Retina (tissue), 1 donor: ENCODE measurements around the gene OSBPL6.
A peak's percentile ranks its signal among the peaks of the same experiment; 100 is the strongest.
"Not testable (repeated sequence)": the region's sequence is repeated elsewhere in the genome, so short reads cannot be mapped to it uniquely, and the experiment has no call there.

Experiments used
- DNase-seq: peaks from one replicate; pipeline ENCODE4 v3.0.0-alpha.2; 2016

Gene OSBPL6

DNA sequence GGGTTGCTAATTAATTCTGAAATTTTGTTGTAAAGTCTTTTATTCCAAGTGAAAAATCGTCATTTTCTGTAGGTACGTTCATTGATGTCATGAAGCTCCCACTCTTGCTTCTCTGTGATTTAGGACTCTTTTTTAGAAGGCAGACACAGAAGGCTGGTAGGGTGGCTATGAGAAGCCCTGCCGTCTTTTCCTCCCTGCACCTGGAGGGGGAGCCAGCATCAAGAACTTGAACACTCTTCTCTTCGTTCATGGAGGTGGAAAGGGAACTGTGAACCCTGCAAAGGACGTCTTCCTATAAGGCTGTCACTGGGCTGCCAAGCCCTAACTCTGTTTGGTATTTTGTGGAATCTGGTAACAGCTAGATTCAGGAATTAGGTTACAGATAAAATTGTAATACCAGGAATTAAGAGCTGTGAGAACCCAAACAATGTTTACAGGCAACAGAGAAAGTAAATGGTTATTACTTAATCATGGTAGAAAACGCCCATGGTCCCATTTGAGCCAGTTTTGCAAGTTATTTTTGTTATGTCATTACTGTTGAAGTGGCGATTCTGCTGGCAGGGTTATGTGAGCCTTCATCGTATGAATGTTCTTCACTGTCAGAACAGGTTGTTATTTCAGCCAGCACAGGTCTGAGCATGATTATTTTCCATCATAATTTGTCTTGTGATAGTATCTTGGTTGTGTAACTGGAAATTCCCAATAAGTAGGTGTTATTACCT, 112.2 kb downstream of the OSBPL6 start:
- peak; percentile 6 for DNase-seq

DNA sequence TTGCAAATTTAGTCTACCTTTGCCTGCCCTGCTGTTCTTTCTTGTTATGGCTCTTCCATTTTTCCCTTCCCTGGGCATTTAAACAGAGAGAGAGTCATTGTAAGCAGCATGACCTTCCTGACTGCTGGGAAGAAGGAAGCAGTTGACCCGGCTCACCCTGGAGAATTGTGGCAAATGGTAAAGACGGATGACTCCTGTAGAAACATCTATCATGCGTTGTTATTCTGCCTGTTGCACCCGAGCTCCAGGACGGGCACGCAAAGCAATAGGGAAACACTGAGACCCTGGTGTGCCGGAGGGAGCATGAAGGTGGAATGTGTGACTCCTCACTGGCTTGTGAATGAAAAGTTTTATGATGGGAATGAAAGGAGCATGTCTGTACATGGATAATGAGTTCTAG, 113.3 kb downstream of the OSBPL6 start:
- no peak for DNase-seq

DNA sequence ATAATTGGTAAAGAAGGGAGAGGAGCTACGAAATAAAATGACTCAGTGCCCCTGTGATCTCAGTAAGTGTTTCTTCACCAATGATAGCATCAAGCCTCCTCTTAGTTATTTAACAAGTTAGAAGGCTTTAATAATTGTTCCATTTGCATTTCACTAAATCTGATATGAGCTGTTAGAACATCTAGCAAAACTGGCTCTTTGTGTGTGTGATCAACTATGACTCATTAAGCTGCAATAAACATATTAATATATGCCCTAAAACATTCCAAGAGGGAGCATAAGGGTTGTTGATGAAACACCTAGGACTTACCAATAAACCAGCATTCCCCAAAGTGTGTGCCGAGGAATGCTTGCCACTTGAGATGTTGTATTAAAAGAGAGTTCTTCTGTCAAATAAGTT, 115.2 kb downstream of the OSBPL6 start:
- no peak for DNase-seq

DNA sequence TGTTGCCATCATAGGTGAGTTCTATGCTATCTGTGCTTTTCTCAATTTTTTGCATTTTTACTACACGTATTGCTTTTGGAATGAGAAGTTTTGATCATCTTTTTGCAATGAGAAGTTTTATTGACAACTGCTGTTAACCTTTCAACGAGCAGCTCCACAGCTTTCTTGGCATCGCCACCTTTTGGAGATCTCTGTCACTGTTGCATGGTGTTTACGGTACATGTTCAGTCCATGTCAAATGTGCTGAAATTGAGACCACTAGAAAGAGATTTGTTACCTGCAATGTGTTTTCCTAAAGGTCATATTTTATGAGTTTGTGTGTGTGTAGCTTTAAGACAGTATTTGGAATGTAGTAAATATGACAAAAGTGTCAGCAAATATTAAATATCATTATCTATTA, 120.8 kb downstream of the OSBPL6 start:
- DNase-seq: no peak

DNA sequence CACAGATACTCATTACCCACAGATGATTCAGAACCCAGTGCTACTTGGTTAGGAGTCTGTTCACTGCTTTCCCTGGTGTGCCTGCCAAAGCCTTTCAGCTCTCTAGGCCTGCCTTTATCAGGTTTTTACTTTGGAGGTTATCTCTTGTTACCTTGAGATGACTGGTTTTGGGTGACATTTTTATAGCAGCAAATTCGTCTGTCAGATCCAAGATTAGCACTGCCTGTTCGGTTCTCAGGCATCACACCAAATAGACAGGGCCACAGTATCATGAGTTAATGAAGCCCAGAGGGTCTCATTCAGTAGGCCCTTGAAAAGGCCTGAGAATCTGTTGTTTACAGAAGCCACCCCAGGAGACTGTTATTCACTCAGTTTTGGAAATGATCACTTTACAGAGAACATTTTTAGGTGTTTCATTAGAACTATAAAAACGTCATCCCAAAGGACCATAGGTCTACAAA, 121.2 kb downstream of the OSBPL6 start:
- no peak for DNase-seq

DNA sequence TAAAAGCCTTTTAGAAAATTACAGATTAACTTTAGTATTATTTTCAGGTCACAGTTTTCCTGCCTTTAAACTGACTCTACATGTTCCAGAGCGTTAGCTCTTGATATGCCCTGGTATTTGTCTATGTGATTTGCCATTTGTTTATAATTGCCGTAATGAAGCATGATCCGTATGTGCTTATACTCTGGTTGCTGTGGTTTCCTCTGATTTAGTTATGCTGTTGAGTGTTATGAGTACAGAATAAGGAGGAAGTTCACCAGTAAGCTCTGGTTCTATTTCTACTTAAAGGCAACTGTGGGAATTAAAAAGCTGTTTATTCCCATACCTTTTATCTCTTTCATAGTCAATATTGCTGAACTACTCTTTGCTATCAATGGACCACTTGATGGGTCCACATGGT, 123.5 kb downstream of the OSBPL6 start:
- DNase-seq: no peak

DNA sequence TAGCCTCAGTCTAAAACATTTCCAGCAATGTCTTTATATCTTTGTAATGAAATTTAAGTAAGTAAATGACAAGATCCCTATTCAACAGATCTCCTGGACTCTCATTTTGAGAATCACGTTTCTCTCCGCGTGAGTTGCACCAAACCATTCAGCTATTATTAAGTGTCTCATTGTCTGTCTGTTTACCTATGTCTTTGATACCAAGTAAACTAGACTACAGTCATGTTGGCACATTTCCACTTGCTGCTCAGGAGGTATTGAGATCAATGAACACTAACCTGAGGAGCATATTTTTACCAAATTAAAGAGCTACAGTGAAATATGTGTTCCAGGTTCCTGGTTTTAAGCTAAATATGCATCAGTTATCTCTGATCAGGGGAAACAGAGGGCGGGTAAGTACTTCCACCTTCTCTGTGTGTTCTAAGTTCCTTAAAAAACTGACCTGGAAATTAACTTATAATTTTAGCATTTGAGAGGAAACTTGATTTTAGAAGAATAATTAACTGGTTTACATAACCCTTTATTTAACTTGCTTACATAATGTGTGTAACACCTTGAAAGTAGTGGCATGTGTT, 125.8 kb downstream of the OSBPL6 start:
- DNase-seq: no peak

DNA sequence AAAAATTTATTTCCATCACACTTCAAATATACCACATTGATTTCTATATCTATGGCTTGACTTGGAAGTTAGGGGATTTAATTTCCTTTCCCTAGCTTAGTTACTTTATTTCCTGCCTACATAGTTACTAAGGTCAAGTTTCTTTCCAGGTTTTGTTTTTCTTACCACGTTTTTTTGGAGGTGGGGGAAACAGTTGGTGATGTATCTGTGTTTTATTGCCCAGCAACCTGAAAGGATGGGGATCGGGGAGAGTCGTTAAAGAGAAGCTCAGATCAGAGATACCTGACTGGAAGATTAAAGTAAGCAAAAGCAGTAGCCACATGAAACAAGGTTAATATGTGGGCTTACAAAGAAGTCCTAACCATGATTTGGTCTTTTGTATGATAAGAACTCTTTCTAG, 127.8 kb downstream of the OSBPL6 start:
- no peak for DNase-seq

DNA sequence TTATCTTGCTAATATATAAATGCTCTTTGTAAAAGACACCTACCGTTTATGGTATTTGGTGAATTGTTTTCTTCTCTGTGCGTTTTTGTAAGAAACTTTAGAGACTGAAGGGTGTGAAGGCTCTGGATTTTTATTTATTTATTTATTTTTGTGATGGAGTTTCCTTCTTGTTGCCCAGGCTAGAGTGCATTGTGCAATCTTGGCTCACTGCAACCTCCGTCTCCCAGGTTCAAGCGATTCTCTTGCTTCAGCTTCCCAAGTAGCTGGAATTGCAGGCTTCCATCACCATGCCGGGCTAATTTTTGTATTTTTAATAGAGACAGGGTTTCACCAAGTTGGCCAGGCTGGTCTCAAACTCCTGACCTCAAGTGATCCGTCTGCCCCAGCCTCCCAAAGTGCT, 129.0 kb downstream of the OSBPL6 start:
- not testable (repeated sequence) for DNase-seq

DNA sequence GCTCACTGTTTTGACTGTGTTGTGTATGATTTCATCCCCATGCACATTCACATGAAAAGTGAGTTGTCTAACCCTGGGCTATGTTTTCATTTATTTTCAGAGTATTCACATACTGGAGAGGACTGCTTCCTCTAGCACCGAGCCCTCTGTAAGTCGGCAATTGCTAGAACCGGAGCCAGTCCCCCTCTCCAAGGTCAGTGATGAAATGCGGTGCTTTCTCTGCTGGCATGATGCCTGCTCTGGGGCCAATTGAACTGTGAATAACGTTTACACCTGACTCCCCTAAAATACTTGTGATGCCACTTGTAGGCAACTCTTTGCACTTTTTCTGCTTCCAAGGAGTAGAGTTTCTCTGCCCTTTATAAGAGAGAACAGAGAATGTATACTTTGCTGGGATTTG, 129.8 kb downstream of the OSBPL6 start:
- DNase-seq: no peak

DNA sequence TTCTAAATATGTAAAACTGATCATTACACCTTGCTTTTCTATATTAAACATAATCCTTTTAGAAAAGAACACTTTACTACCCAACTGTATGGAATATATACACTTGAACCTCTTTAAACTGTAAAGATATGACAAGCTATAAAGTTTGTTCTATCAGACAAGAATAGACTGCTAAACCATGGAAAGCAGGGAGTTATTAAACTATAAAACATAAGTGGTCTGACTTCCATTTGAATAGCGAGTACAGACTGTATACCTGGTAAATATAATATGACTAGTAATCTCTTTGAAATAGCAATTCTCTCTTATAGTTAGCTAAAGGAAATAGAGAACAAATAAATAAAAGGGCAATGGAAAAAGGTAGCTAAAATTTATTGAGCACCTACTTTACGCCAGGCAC, 131.0 kb downstream of the OSBPL6 start:
- no peak for DNase-seq

DNA sequence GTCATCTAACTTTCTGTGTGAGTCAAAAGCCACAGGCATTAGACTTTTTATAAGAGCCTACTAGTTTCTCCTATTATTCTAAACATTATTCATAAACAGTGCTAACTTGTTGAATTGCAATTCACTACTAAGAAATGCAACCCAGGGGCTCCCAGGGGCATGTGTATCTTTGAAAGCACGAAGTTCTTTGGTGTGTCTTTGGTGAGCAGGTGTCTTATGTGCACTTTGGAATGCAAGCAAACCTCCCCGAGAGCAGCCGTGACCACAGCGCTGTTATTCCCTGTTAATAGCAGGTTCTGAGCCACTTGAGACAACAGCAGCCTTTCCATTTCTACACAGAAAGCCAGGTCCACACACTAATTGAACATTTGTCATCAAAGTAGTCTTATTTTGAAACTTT, 133.2 kb downstream of the OSBPL6 start:
- no peak for DNase-seq

DNA sequence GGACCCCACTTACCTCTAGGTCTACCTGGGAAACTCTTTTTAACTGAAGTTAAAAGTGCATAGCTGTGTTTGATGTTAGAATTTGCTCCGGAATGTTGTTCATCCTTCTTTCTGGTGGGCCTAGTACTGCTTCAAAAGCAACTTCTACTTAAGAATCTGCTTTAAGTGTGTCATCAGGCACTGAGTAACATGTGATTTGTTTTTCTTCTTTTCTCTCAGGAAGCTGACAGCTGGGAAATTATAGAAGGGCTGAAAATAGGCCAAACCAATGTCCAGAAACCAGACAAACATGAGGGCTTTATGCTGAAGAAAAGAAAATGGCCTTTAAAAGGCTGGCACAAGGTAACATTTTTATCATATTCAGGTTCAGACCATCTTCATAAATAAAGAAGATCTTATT, 133.7 kb downstream of the OSBPL6 start:
- no peak for DNase-seq

DNA sequence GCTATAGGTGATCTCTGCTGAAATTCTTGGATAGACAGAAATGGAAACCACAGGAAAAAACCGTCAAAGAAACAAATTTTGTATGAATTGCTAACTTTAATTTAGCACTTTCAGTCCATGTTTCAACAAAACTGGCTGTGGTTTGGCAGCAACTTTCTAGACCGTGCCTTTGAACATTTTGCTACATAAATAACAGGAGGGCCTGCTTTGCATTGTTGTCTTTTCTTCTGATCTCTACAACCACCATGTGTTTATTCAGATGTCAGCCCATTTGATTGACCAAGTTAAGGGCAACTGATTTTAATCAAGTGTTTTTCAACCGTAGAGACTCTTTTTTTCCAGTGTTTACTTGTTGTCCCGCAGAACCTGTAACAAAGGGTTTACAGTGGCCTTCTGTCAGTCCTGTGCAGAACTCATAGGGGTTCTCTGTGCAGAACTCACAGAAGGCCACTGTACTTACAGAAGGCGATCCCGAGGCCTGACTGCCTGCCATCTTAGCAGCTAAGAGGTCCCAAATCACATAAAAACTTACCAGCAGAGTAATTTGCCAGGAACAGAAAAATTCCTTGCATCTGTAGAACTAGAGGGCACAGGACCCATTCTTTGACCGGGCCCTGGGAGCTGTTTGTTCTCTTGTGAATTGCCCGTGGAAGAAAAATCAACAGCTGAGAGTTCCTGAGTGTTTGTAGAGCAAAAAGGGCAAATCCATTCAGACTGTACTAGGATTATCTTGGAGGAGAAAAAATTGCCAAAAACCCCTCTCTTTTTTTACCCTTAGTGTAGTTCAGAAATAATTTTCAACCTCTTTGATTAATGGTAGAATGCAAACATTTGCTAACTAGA, 136.1 kb downstream of the OSBPL6 start:
- no peak for DNase-seq

DNA sequence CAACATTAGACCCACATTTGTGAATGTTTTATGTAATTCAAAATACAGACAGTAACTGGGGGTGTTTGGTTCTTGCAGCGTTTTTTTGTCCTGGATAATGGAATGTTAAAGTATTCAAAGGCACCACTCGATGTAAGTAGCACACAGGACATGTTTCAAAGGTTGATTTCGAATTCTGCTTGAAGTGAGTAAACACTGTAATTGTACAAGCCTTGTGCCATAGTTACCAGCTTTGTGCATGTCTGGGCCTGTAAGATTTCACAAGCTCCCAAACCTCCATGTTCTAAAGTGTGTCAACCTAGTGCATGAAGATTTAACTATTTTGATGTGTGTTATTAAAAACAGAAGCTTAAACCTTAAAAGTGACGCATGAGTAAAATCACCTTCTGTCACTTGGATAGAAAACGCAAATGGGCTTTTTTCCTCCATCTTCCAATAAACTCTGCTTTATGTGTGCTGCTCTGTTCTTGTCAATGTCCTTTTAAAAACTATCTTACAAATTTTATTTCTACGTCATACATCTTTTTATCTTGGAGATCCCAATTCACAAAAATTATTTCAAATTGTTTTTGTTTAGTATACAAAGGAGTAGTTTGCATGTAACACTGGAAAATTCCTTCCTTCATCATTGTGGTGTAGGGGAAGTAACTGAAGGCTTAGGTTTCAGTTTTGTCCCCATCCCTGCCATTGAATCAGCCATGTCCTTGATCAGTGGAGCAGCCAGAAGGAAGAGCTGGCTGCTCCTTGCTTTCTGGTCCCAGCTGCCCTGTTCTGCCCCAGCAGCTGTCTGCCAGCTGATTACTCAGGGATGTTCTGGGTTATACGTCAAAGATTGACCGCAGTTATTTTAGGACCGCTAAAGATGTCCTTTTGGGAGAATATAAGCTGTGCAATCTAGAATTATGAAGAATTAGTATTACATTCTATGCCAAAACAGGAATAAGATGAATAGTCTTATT, 137.4 kb downstream of the OSBPL6 start:
- DNase-seq: no peak

DNA sequence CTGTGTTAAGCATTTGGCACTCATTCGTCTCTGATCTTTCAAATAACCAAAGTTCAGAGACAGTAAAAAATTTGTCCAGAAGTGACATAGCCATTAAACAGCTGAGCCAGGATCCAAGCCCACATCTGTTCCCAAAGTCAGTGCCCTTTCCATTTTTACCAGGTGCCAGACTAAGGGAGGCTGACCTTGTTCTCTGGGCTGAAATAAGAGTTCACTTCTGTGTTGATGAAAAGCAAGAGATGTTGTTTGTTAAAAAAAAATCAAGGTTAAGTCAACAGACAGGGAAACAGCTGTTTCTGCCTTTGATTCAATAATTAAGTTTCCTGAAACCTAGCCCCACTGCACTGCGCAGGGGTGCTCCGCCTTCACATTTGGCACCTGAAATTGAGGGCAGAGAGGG, 139.5 kb downstream of the OSBPL6 start:
- DNase-seq: no peak

DNA sequence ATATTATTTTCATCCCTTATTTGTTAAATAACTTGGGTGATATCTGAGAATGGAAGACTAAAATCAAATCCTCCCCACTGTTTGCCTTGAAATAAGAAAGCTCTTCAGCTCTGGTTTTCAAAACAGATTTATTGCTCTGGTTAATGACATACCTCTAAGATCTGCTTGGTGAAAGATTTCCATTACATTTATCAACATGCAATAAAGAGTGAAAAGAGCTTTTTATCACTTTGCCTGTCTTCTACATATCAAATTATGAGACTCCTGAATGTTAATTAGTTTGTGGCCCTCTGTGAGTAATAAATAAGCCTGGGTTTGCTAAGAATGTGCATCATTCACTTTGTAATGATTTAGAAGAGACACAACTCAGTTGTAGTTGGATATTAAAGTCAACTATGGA, 140.9 kb downstream of the OSBPL6 start:
- no peak for DNase-seq

DNA sequence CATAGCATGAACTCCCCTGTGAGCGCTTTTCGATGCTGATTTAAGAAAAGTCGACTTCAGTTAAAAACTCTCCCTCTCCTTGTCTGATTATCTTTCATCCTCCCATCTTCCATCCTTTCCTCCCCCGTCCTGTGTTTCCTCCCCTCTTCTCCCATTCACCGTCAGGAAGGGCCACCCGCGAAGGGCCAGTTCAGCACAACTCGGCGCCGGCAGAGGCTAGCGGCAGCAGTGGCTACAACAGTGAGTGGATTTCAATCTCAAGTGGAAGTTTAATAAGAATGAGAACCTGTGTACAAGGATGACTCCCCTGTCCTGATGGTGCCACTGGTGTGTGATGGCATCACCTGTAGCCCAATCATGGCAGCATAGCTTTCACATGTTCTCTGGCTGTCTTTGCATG, 149.8 kb downstream of the OSBPL6 start:
- DNase-seq: no peak

DNA sequence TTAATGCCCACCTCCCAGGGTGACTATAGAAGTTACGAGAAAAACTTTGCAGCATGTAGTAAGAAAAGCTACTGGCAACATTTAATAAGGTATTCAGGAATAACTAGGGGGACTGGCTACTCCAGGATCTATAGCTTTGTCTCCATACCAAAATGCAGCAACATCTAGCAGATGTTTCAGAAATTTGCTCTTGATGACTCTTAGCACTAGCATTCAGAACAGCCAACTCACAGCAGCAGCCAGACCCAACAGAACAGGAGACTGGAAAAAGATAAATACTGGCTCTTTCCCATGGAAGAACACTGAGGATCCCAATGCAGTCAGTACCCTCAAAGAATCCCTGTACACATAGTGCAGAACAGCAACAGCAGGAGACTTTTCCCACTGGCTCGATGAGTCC, 151.6 kb downstream of the OSBPL6 start:
- no peak for DNase-seq

DNA sequence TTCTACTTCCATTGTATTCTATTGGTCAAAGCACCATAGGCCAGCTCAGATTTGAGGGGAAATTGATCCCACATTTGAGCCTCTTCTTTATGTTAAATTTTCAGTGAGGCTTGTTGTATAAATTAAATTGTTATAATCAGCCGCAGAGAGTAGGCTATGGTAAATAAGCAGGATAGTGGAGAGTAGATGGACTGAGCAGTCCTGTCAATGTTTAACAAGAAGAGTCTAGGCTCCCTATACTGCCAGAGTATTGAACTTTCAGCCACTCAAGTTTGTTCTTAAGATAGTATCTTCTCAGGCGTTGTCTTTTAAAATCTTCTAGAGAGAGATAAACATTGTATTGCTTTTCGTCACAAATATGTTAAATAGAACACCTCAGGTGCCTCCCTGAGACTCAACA, 155.7 kb downstream of the OSBPL6 start:
- DNase-seq: no peak

DNA sequence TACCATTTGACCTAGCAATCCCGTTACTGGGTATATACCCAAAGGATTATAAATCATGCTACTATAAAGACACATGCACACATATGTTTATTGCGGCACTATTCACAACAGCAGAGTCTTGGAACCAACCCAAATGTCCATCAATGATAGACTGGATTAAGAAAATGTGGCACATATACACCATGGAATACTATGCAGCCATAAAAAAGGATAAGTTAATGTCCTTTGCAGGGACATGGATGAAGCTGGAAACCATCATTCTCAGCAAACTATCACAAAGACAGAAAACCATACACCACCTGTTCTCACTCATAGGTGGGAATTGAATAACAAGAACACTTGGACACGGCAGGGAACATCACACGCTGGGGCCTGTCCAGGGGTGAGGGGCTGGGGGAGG, 163.4 kb downstream of the OSBPL6 start:
- DNase-seq: not testable (repeated sequence)

DNA sequence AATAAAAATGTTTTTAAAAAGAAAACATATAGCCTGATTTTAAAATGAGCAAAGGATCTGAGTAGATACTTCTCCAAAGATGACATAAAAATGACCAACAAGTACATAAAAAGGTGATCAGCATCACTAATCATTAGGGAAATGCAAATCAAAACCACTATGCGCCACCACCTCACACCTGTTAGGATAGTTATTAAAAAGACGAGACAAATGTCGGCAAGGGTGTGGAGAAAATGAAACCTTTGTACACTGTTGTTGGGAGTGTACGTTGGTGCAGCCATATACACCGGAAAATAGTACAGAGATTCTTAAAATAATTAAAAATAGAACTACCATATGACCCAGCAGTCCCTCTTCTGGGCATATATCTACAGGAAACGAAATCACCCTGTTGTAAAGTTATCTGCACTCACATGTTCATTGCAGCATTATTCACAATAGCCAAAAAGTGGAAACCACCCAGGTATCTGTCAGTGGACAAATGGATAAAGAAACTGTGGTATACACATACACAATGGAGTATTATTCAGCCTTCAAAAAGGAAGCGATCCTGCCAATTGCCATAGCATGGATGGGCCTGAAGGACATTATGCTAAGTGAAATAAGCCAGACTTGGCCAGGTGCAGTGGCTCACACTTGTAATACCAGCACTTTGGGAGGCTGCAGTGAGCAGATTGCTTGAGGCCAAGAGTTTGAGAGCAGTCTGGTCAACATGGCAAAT, 165.0 kb downstream of the OSBPL6 start:
- no peak for DNase-seq
